HFF-Myc (cell line): ENCODE data around the gene HOXB6.

ENCODE experiments used
- DNase-seq: peaks from one replicate; pipeline ENCODE4 v3.0.0-alpha.2; 2011; ENCODE audit warnings: low read depth; ENCODE audit errors: extremely low read depth
- H3K4me3 ChIP-seq: replicated peaks from 2 replicates; pipeline ENCODE4 v1.5.1; 2011; ENCODE audit warnings: low read depth, mild to moderate bottlenecking, control low read depth, low read length
- CTCF ChIP-seq: IDR thresholded peaks from 2 replicates; pipeline ENCODE4 v1.5.1; 2012; ENCODE audit warnings: mild to moderate bottlenecking, low read depth, low read length, control low read depth; ENCODE audit errors: missing control alignments

HOXB6 gene

GRCh38 chr17:48596000-48596734, 8.6 kb downstream of the HOXB6 start:
- TF ChIP-seq CTCF: no peak
- H3K4me3 ChIP-seq: no peak overlapping the region
- no peak for DNase-seq

GRCh38 chr17:48595278-48595999, 9.3 kb downstream of the HOXB6 start:
- no peak overlapping the region for H3K4me3 ChIP-seq
- no peak for DNase-seq
- TF ChIP-seq CTCF: no peak

GRCh38 chr17:48594538-48595277, 10.1 kb downstream of the HOXB6 start:
- DNase-seq: no peak
- no peak for TF ChIP-seq CTCF
- H3K4me3 ChIP-seq: no peak overlapping the region

- peak; percentile 38 for DNase-seq
- H3K4me3 ChIP-seq: no peak overlapping the region
- peak; percentile 92 for TF ChIP-seq CTCF
These were observed 10.8 kb downstream of the HOXB6 start for GRCh38 chr17:48593840-48594537.

GRCh38 chr17:48593126-48593829, 11.5 kb downstream of the HOXB6 start, which contains the start of gene HOXB5:
Gene HOXB5, minus strand, starts transcription at chr17:48593779. Its CDS starts 97 bp downstream, at chr17:48593682.
- no peak for DNase-seq
- H3K4me3 ChIP-seq: peak within 1 kb of the TSS; percentile 3
- no peak for TF ChIP-seq CTCF

- DNase-seq: no peak
- H3K4me3 ChIP-seq: no peak overlapping the region
- no peak for TF ChIP-seq CTCF
These were observed 12.2 kb downstream of the HOXB6 start for GRCh38 chr17:48592577-48592976.
